SK-N-SH treated with all-trans-retinoic acid at 6 μM for 48 hours (cell line): ENCODE results near the gene CD164.

Experiments
- ARNTL ChIP-seq: fragments of 450-650 bp; formaldehyde crosslinking; IDR thresholded peaks from 2 replicates; pipeline ENCODE4 v1.5.0; 2020; ENCODE audit warnings: low read depth, mild to moderate bottlenecking, moderate library complexity, borderline replicate concordance
- CSDC2 ChIP-seq: fragments of 250-450 bp; sonication (Bioruptor Pico); IDR thresholded peaks from 2 replicates; pipeline ENCODE4 v1.5.0; 2020; ENCODE audit warnings: mild to moderate bottlenecking, moderate library complexity
- PPARA ChIP-seq: fragments of 250-450 bp; sonication (Bioruptor Pico); IDR thresholded peaks from 2 replicates; pipeline ENCODE4 v1.5.0; 2020; ENCODE audit warnings: mild to moderate bottlenecking, borderline replicate concordance
- SNAI2 ChIP-seq: fragments of 250-450 bp; sonication (Bioruptor Pico); IDR thresholded peaks from 2 replicates; pipeline ENCODE4 v1.5.0; 2020; ENCODE audit warnings: mild to moderate bottlenecking, moderate library complexity
- TCF4 ChIP-seq: fragments of 250-450 bp; sonication (Bioruptor Pico); IDR thresholded peaks from 2 replicates; pipeline ENCODE4 v1.8.0; 2021; ENCODE audit warnings: mild to moderate bottlenecking, moderate library complexity, borderline replicate concordance
- ZC3H10 ChIP-seq: fragments of 250-450 bp; sonication (Bioruptor Pico); IDR thresholded peaks from 2 replicates; pipeline ENCODE4 v1.5.1; 2021; ENCODE audit warnings: mild to moderate bottlenecking, moderate library complexity
- ZFP3 ChIP-seq: fragments of 250-450 bp; sonication (Bioruptor Pico); IDR thresholded peaks from 2 replicates; pipeline ENCODE4 v1.5.0; 2020; ENCODE audit warnings: mild to moderate bottlenecking, moderate library complexity
- ZFP30 ChIP-seq: fragments of 450-650 bp; formaldehyde crosslinking; IDR thresholded peaks from 2 replicates; pipeline ENCODE4 v1.5.0; 2022; ENCODE audit warnings: mild to moderate bottlenecking, moderate library complexity
- ZNF565 ChIP-seq: fragments of 450-650 bp; formaldehyde crosslinking; conservative IDR thresholded peaks from 2 replicates; pipeline ENCODE4 v1.5.0; 2020; ENCODE audit warnings: low read depth, mild to moderate bottlenecking, moderate library complexity
- ZNF8 ChIP-seq: fragments of 450-650 bp; formaldehyde crosslinking; IDR thresholded peaks from 2 replicates; pipeline ENCODE4 v1.5.0; 2020; ENCODE audit warnings: mild to moderate bottlenecking, moderate library complexity
- TF ChIP-seq, protein P1 (sequence below): fragments of 250-450 bp; sonication (Bioruptor Pico); IDR thresholded peaks from 2 replicates; pipeline ENCODE4 v1.5.1; 2020; ENCODE audit warnings: low read depth, mild to moderate bottlenecking, moderate library complexity
- TF ChIP-seq, protein P2 (sequence below): fragments of 250-450 bp; sonication (Bioruptor Pico); IDR thresholded peaks from 2 replicates; pipeline ENCODE4 v1.8.0; 2021; ENCODE audit warnings: low read depth, mild to moderate bottlenecking, moderate library complexity, borderline replicate concordance
- TF ChIP-seq, protein P3 (sequence below): fragments of 250-450 bp; sonication (Bioruptor Pico); IDR thresholded peaks from 2 replicates; pipeline ENCODE4 v1.5.1; 2021; ENCODE audit warnings: mild to moderate bottlenecking, moderate library complexity
- TF ChIP-seq, protein P4 (sequence below): fragments of 250-450 bp; sonication (Bioruptor Pico); IDR thresholded peaks from 2 replicates; pipeline ENCODE4 v1.8.0; 2020; ENCODE audit warnings: mild to moderate bottlenecking, moderate library complexity, borderline replicate concordance

DNA sequence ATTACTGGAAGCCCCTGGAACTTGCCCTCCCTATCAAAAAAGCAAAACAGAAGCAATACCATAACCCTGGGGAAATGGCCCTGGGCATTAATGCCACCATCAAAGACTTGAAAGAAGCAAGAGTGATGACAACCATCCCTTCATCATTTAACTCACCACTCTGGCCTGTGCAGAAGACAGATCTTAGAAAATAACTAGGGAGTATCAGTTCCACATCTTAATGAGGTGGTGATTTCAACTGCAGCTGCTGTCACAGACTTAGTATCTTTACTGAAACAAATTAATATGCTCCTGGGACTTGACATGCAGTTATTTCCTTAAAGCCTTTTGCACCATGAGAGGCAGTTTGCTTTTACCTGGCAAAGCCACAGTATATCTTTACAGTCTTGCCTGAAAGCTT is 24.1 kb downstream of the CD164 start:
- no peak for TF ChIP-seq PPARA (CRISPR knock-in tag)
- TF ChIP-seq, protein P1, sequence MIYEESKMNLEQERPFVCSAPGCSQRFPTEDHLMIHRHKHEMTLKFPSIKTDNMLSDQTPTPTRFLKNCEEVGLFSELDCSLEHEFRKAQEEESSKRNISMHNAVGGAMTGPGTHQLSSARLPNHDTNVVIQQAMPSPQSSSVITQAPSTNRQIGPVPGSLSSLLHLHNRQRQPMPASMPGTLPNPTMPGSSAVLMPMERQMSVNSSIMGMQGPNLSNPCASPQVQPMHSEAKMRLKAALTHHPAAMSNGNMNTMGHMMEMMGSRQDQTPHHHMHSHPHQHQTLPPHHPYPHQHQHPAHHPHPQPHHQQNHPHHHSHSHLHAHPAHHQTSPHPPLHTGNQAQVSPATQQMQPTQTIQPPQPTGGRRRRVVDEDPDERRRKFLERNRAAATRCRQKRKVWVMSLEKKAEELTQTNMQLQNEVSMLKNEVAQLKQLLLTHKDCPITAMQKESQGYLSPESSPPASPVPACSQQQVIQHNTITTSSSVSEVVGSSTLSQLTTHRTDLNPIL = no peak
- TF ChIP-seq, protein P2, sequence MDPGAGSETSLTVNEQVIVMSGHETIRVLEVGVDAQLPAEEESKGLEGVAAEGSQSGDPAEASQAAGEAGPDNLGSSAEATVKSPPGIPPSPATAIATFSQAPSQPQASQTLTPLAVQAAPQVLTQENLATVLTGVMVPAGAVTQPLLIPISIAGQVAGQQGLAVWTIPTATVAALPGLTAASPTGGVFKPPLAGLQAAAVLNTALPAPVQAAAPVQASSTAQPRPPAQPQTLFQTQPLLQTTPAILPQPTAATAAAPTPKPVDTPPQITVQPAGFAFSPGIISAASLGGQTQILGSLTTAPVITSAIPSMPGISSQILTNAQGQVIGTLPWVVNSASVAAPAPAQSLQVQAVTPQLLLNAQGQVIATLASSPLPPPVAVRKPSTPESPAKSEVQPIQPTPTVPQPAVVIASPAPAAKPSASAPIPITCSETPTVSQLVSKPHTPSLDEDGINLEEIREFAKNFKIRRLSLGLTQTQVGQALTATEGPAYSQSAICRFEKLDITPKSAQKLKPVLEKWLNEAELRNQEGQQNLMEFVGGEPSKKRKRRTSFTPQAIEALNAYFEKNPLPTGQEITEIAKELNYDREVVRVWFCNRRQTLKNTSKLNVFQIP = no peak
- no peak for TF ChIP-seq ZNF8 (CRISPR knock-in tag)
- TF ChIP-seq SNAI2 = no peak
- TF ChIP-seq, protein P3, sequence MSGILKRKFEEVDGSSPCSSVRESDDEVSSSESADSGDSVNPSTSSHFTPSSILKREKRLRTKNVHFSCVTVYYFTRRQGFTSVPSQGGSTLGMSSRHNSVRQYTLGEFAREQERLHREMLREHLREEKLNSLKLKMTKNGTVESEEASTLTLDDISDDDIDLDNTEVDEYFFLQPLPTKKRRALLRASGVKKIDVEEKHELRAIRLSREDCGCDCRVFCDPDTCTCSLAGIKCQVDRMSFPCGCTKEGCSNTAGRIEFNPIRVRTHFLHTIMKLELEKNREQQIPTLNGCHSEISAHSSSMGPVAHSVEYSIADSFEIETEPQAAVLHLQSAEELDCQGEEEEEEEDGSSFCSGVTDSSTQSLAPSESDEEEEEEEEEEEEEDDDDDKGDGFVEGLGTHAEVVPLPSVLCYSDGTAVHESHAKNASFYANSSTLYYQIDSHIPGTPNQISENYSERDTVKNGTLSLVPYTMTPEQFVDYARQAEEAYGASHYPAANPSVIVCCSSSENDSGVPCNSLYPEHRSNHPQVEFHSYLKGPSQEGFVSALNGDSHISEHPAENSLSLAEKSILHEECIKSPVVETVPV (CRISPR knock-in tag) = no peak
- no peak for TF ChIP-seq TCF4 (CRISPR knock-in tag)
- TF ChIP-seq ZC3H10 (CRISPR knock-in tag) = no peak
- no peak for TF ChIP-seq CSDC2
- TF ChIP-seq ARNTL (CRISPR knock-in tag) = no peak
- TF ChIP-seq ZFP30 = no peak
- no peak for TF ChIP-seq ZFP3 (CRISPR knock-in tag)
- TF ChIP-seq ZNF565 (CRISPR knock-in tag) = no peak
- TF ChIP-seq, protein P4, sequence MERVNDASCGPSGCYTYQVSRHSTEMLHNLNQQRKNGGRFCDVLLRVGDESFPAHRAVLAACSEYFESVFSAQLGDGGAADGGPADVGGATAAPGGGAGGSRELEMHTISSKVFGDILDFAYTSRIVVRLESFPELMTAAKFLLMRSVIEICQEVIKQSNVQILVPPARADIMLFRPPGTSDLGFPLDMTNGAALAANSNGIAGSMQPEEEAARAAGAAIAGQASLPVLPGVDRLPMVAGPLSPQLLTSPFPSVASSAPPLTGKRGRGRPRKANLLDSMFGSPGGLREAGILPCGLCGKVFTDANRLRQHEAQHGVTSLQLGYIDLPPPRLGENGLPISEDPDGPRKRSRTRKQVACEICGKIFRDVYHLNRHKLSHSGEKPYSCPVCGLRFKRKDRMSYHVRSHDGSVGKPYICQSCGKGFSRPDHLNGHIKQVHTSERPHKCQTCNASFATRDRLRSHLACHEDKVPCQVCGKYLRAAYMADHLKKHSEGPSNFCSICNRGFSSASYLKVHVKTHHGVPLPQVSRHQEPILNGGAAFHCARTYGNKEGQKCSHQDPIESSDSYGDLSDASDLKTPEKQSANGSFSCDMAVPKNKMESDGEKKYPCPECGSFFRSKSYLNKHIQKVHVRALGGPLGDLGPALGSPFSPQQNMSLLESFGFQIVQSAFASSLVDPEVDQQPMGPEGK = no peak
